WTC11 (cell line): ENCODE results near the gene C1QL1.

ENCODE experiments used
- ATF1 ChIP-seq: sonication (generic); formaldehyde crosslinking; IDR thresholded peaks from 2 replicates; pipeline ENCODE4 v1.8.1; 2023; ENCODE audit warnings: mild to moderate bottlenecking, moderate library complexity, missing genetic modification reagents
- ATF6 ChIP-seq: sonication (generic); formaldehyde crosslinking; IDR thresholded peaks from 2 replicates; pipeline ENCODE4 v1.8.1; 2023; ENCODE audit warnings: mild to moderate bottlenecking, missing genetic modification reagents
- CREM ChIP-seq: sonication (generic); formaldehyde crosslinking; IDR thresholded peaks from 2 replicates; pipeline ENCODE4 v1.8.1; 2022; ENCODE audit warnings: mild to moderate bottlenecking, missing genetic modification reagents, moderate library complexity
- CTCF ChIP-seq: fragments of 200-600 bp; IDR thresholded peaks from 2 replicates; pipeline ENCODE4 v1.8.0; 2022; ENCODE audit warnings: antibody characterized with exemption
- ETV6 ChIP-seq: sonication (generic); formaldehyde crosslinking; IDR thresholded peaks from 2 replicates; pipeline ENCODE4 v1.8.1; 2022; ENCODE audit warnings: mild to moderate bottlenecking, missing genetic modification reagents
- FOXP1 ChIP-seq: sonication (generic); formaldehyde crosslinking; IDR thresholded peaks from 2 replicates; pipeline ENCODE4 v1.8.0; 2022; ENCODE audit warnings: missing genetic modification reagents, mild to moderate bottlenecking, moderate library complexity, borderline replicate concordance
- GABPB1 ChIP-seq: sonication (generic); formaldehyde crosslinking; IDR thresholded peaks from 2 replicates; pipeline ENCODE4 v1.8.1; 2023; ENCODE audit warnings: mild to moderate bottlenecking, missing genetic modification reagents
- GRHL2 ChIP-seq: fragments of 250-450 bp; sonication (Bioruptor Pico); IDR thresholded peaks from 2 replicates; pipeline ENCODE4 v1.8.0; 2022; ENCODE audit warnings: mild to moderate bottlenecking, moderate library complexity; ENCODE audit not compliant: insufficient replicate concordance, severe bottlenecking
- NFE2L1 ChIP-seq: sonication (generic); formaldehyde crosslinking; IDR thresholded peaks from 2 replicates; pipeline ENCODE4 v1.8.1; 2023; ENCODE audit warnings: missing genetic modification reagents
- RELA ChIP-seq: sonication (generic); formaldehyde crosslinking; IDR thresholded peaks from 2 replicates; pipeline ENCODE4 v1.8.1; 2022; ENCODE audit warnings: missing genetic modification reagents, mild to moderate bottlenecking, borderline replicate concordance
- SMAD4 ChIP-seq: sonication (generic); formaldehyde crosslinking; IDR thresholded peaks from 2 replicates; pipeline ENCODE4 v1.8.0; 2022; ENCODE audit warnings: mild to moderate bottlenecking, missing genetic modification reagents
- TCF7 ChIP-seq: sonication (generic); formaldehyde crosslinking; IDR thresholded peaks from 2 replicates; pipeline ENCODE4 v1.8.0; 2022; ENCODE audit warnings: mild to moderate bottlenecking, low read depth, missing genetic modification reagents, moderate library complexity
- ZNF512 ChIP-seq: sonication (generic); formaldehyde crosslinking; IDR thresholded peaks from 2 replicates; pipeline ENCODE4 v1.8.1; 2022; ENCODE audit warnings: missing genetic modification reagents, borderline replicate concordance

- TF ChIP-seq ETV6 (CRISPR knock-in tag) (no peak), CTCF (no peak), NFE2L1 (CRISPR knock-in tag) (no peak), ATF1 (CRISPR knock-in tag) (no peak), CREM (CRISPR knock-in tag) (no peak), TCF7 (CRISPR knock-in tag) (no peak), ZNF512 (CRISPR knock-in tag) (no peak), FOXP1 (CRISPR knock-in tag) (no peak), RELA (CRISPR knock-in tag) (no peak), ATF6 (CRISPR knock-in tag) (no peak), GRHL2 (CRISPR knock-in tag) (no peak), GABPB1 (no peak), SMAD4 (CRISPR knock-in tag) (no peak)
Observed at GRCh38 chr17:44927696-44928095, 40.4 kb downstream of the C1QL1 start.
